HepG2 (cell line): ENCODE results near the gene INHBC. TPM values are rescaled to one million over a fixed set of nuclear protein-coding genes. Genes with fewer than 3 reads are reported as not detected.

ENCODE experiments used
- ATAC-seq: fragments of 200-7000 bp; cut with Tn5 transposase; 3 replicates; pipeline ENCODE4 v1.9.1; 2020; ENCODE audit warnings: mild to moderate bottlenecking, moderate library complexity
- BruUV-seq: library from RNA; stranded (reverse); fragments of 400-500 nt; replicated peaks from 2 replicates; lab custom pipeline; 2021; lab: Mats Ljungman, UMichigan
- CTCF ChIA-PET: fragments of 300-600 bp; formaldehyde crosslinking; extraction: SDS; loops from one replicate; lab custom pipeline; 2021; ENCODE audit warnings: low total read pairs, inconsistent platforms, low intra/inter-chr PET ratio; lab: Yijun Ruan, JAX
- POLR2A ChIA-PET: fragments of 350-600 bp; sonication (Branson Sonifier 250); formaldehyde crosslinking; loops from one replicate; lab custom pipeline; 2020; ENCODE audit warnings: antibody characterized with exemption, inconsistent platforms; lab: Yijun Ruan, JAX
- DNase-seq: peaks from one replicate; pipeline ENCODE4 v3.0.0-alpha.2; 2015; ENCODE audit warnings: low spot score
- FAIRE-seq: peaks from 3 replicates; lab custom pipeline; 2011; peaks lifted over from hg19 to GRCh38; lab: Jason Lieb, UNC
- H2AFZ ChIP-seq: one replicate; pipeline ENCODE4 v1.6.1; 2011; ENCODE audit warnings: low read length, inconsistent platforms
- H3K27ac ChIP-seq: fragments of 300-600 bp; 3 replicates; pipeline ENCODE4 v1.8.0; 2011; ENCODE audit warnings: mixed run types, mild to moderate bottlenecking, mixed read lengths, low read length, inconsistent platforms; ENCODE audit not compliant: insufficient read depth; ENCODE audit errors: extremely low read length
- H3K27me3 ChIP-seq, 2 experiments: fragments of 200-600 bp in 1 of 2; 2 replicates in 1 of 2; 3 replicates in 1 of 2; pipeline versions ENCODE4 v1.6.0 to v1.8.0; 2011; ENCODE audit warnings: low read length in 2 of 2, mild to moderate bottlenecking in 2 of 2, moderate library complexity in 2 of 2, inconsistent platforms in 1 of 2; ENCODE audit not compliant: insufficient read depth in 2 of 2, control insufficient read depth in 1 of 2
- H3K36me3 ChIP-seq, 2 experiments: fragments of 200-600 bp in 1 of 2; replicated peaks in 1 of 2; 2 replicates in 1 of 2; 3 replicates in 1 of 2; pipeline versions ENCODE4 v1.5.1 to v1.8.0; 2011; ENCODE audit warnings: low read length in 2 of 2, inconsistent platforms in 1 of 2; ENCODE audit not compliant: insufficient read depth in 2 of 2, control insufficient read depth in 1 of 2
- H3K4me1 ChIP-seq: 2 replicates; pipeline ENCODE4 v1.5.1; 2012; ENCODE audit warnings: low read length, inconsistent platforms; ENCODE audit not compliant: insufficient read depth
- H3K4me2 ChIP-seq: 2 replicates; pipeline ENCODE4 v1.6.0; 2011; ENCODE audit warnings: low read depth, low read length, inconsistent platforms
- H3K4me3 ChIP-seq, 3 experiments: fragments of 200-600 bp in 1 of 3; sonication (generic), shearing (Covaris generic) in 1 of 3; replicated peaks in 1 of 3; 2 replicates each; pipeline ENCODE4 v1.5.1; 2011 to 2016; ENCODE audit warnings: low read length in 3 of 3, inconsistent platforms in 2 of 3, low read depth in 2 of 3, mild to moderate bottlenecking in 2 of 3, control low read depth in 1 of 3, mixed read lengths in 1 of 3; ENCODE audit not compliant: insufficient read depth in 1 of 3
- H3K79me2 ChIP-seq: one replicate; pipeline ENCODE4 v1.6.1; 2011; ENCODE audit warnings: low read length, inconsistent platforms; ENCODE audit not compliant: insufficient read depth
- H3K9ac ChIP-seq: 2 replicates; pipeline ENCODE4 v1.6.0; 2011; ENCODE audit warnings: mild to moderate bottlenecking, low read depth, low read length, inconsistent platforms; ENCODE audit not compliant: insufficient read depth
- H3K9me3 ChIP-seq: 2 replicates; pipeline ENCODE4 v1.5.1; 2012; ENCODE audit warnings: mild to moderate bottlenecking, low read length
- H4K20me1 ChIP-seq: 2 replicates; pipeline ENCODE4 v1.6.0; 2011; ENCODE audit warnings: inconsistent platforms, mild to moderate bottlenecking, low read length, moderate library complexity; ENCODE audit not compliant: insufficient read depth
- BHLHE40 ChIP-seq: IDR thresholded peaks from 2 replicates; pipeline ENCODE4 v1.6.1; 2011; ENCODE audit warnings: low read length, improper control_type of control experiment
- CREB1 ChIP-seq, 2 experiments: fragments of 450-650 bp in 1 of 2; IDR thresholded peaks; 2 replicates each; pipeline ENCODE4 v1.6.1; 2016 to 2017; ENCODE audit warnings: control low read depth in 1 of 2, mild to moderate bottlenecking in 1 of 2, missing compliant biosample characterization in 1 of 2, missing genetic modification characterization in 1 of 2
- NFE2L2 ChIP-seq: fragments of 150-350 bp; IDR thresholded peaks from 2 replicates; pipeline ENCODE4 v1.6.1; 2014; ENCODE audit warnings: low read length
- WGBS: methylation state at CpG from one replicate; pipeline ENCODE4 v1.1.6; 2017; ENCODE audit warnings: low lambda C conversion rate; 5-methylcytosine and 5-hydroxymethylcytosine counted together
- in situ Hi-C: cut with HindIII; loops from 2 replicates; pipeline ENCODE4 v1.10.0; 2017; ENCODE audit warnings: low pct_unique_long_range_greater_than_20kb; ENCODE audit not compliant: extremely low pct_ligation_motif_present
- intact Hi-C: fragments of 100-400 bp; cut with micrococcal nuclease; formaldehyde crosslinking; loops from one replicate; pipeline ENCODE4 v1.10.0; 2022; ENCODE audit not compliant: unreplicated experiment
- polyA plus RNA-seq, 8 experiments: library from polyadenylated mRNA; depleted of rRNA in 3 of 8; stranded (reverse) in 7 of 8; unstranded in 1 of 8; fragments of >200 nt; fragmentation: Illumina TruSeq in 4 of 8; extraction: Trizol in 4 of 8; gene quantifications; 2 replicates each; pipeline versions ENCODE4 v1.2.1 to v1.2.3, GENCODE V29; 2011 to 2016; ENCODE audit warnings: low read depth in 4 of 8, missing spikeins in 1 of 8, mixed read lengths in 1 of 8; ENCODE audit not compliant: insufficient read depth in 1 of 8
- total RNA-seq, 5 experiments: library from RNA; depleted of rRNA; stranded (reverse); fragments of >200 nt; fragmentation: Illumina TruSeq; extraction: Trizol; gene quantifications; 2 replicates each; pipeline ENCODE4 v1.2.3, GENCODE V29; 2016; ENCODE audit warnings: low read depth in 1 of 5
- TF ChIP-seq, protein P1 (sequence below): sonication (generic); formaldehyde crosslinking; IDR thresholded peaks from 2 replicates; pipeline ENCODE4 v1.9.0; 2022; ENCODE audit warnings: missing genetic modification reagents, mild to moderate bottlenecking, borderline replicate concordance
- TF ChIP-seq, protein P2 (sequence below): sonication (generic); formaldehyde crosslinking; IDR thresholded peaks from 2 replicates; pipeline ENCODE4 v1.4.0; 2020; ENCODE audit warnings: mild to moderate bottlenecking, missing genetic modification reagents

Gene INHBC
- total and polyA plus RNA-seq, 2 of the 13 experiments (the other 11 are each of a cell fraction or from before 2014, with no cell fraction given) = 1.8 to 13.8 TPM

DNA sequence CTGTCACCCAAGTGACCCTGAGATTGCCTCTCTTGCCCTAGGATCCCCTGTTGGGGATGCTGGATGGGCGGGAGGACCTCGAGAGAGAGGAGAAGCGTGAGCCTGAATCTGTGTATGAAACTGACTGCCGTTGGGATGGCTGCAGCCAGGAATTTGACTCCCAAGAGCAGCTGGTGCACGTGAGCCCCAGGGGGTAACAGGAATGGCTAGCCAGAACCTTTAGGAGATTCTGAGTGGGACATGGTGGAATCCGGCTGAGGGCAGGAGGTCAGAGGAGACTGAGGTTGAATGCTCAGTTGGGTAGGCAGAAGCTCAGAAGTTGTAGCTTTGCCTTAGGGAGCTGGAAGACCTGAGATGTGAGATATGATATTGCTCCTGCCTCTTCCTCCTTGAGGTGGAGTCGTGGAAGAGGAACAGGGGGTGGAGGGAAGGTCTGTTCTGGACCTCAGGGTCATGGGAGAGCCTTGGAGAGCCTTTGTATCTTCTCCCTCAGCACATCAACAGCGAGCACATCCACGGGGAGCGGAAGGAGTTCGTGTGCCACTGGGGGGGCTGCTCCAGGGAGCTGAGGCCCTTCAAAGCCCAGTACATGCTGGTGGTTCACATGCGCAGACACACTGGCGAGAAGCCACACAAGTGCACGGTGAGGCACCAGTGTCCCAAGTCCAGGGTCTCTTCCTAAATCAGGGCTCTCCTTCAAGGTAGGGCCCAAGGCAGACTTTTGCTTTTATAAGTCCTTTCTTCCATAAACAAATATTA is 31.3 kb downstream of the INHBC start:
- Histone ChIP-seq H3K9me3 (no peaks in the 10 kb centered on the region), H2AFZ (no peak overlapping the region), H3K9ac (no peak overlapping the region), H3K27ac (no peak overlapping the region), H3K4me3 (no peak overlapping the region), H3K4me1 (peaks cover 45% of the 10 kb centered on the region), H4K20me1 (no peaks in the 10 kb centered on the region), H3K79me2 (no peaks in the 10 kb centered on the region), H3K36me3 (no peaks in the 10 kb centered on the region), H3K4me2 (no peak overlapping the region), H3K27me3 (peaks cover 0 to 45% of the 10 kb centered on the region in 2 experiments; a peak in 3 of 5 replicates)
- ChIA-PET POLR2A (no interaction called here), CTCF (interaction anchor here (0.6 kb wide), 1 partner anchor 521 kb away, joined by 3 read pairs; no protein-coding TSS in a partner anchor)
- in situ Hi-C loops = no loop called here
- intact Hi-C loops = no loop called here
- ATAC-seq (no peak), DNase-seq (no peak), FAIRE-seq (no peak)
- TF ChIP-seq NFE2L2 = no peak
- TF ChIP-seq BHLHE40 = 0 out of 2 replicates have a peak, but pooled peaks have one; percentile 34
- TF ChIP-seq, protein P1, sequence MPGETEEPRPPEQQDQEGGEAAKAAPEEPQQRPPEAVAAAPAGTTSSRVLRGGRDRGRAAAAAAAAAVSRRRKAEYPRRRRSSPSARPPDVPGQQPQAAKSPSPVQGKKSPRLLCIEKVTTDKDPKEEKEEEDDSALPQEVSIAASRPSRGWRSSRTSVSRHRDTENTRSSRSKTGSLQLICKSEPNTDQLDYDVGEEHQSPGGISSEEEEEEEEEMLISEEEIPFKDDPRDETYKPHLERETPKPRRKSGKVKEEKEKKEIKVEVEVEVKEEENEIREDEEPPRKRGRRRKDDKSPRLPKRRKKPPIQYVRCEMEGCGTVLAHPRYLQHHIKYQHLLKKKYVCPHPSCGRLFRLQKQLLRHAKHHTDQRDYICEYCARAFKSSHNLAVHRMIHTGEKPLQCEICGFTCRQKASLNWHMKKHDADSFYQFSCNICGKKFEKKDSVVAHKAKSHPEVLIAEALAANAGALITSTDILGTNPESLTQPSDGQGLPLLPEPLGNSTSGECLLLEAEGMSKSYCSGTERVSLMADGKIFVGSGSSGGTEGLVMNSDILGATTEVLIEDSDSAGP = no peak
- TF ChIP-seq, protein P2, sequence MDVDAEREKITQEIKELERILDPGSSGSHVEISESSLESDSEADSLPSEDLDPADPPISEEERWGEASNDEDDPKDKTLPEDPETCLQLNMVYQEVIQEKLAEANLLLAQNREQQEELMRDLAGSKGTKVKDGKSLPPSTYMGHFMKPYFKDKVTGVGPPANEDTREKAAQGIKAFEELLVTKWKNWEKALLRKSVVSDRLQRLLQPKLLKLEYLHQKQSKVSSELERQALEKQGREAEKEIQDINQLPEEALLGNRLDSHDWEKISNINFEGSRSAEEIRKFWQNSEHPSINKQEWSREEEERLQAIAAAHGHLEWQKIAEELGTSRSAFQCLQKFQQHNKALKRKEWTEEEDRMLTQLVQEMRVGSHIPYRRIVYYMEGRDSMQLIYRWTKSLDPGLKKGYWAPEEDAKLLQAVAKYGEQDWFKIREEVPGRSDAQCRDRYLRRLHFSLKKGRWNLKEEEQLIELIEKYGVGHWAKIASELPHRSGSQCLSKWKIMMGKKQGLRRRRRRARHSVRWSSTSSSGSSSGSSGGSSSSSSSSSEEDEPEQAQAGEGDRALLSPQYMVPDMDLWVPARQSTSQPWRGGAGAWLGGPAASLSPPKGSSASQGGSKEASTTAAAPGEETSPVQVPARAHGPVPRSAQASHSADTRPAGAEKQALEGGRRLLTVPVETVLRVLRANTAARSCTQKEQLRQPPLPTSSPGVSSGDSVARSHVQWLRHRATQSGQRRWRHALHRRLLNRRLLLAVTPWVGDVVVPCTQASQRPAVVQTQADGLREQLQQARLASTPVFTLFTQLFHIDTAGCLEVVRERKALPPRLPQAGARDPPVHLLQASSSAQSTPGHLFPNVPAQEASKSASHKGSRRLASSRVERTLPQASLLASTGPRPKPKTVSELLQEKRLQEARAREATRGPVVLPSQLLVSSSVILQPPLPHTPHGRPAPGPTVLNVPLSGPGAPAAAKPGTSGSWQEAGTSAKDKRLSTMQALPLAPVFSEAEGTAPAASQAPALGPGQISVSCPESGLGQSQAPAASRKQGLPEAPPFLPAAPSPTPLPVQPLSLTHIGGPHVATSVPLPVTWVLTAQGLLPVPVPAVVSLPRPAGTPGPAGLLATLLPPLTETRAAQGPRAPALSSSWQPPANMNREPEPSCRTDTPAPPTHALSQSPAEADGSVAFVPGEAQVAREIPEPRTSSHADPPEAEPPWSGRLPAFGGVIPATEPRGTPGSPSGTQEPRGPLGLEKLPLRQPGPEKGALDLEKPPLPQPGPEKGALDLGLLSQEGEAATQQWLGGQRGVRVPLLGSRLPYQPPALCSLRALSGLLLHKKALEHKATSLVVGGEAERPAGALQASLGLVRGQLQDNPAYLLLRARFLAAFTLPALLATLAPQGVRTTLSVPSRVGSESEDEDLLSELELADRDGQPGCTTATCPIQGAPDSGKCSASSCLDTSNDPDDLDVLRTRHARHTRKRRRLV (CRISPR knock-in tag) = no peak
- TF ChIP-seq CREB1 (IDR thresholded peaks at IDR 0.05) = no peak
- no peak for TF ChIP-seq CREB1 (CRISPR knock-in tag; IDR thresholded peaks at IDR 0.05)
- no TSS peak for BruUV-seq
- WGBS = 41% methylated on average over 11 of the region's 14 CpGs
